Right lobe of liver (tissue), 6 donors: Measurements from ENCODE around the gene SLC25A12. TPM values are rescaled to one million over a fixed set of nuclear protein-coding genes. Genes with fewer than 3 reads are reported as not detected.

Experiments used
- ATAC-seq, 4 donors: fragments of 200-7000 bp; cut with Tn5 transposase; one replicate each; pipeline ENCODE4 v1.9.1; 2020; ENCODE audit warnings: mild to moderate bottlenecking in 4 of 4, moderate library complexity in 4 of 4
- DNase-seq, 3 donors: peaks; one replicate each; pipeline ENCODE4 v3.0.0-alpha.2; 2020
- H3K27ac ChIP-seq, 3 donors: fragments of 200-600 bp; one replicate each; pipeline ENCODE4 v1.8.0; 2022
- H3K27me3 ChIP-seq, 2 donors: fragments of 200-600 bp; one replicate each; pipeline ENCODE4 v1.8.0; 2022
- H3K36me3 ChIP-seq, 4 donors: fragments of 200-600 bp; sonication (generic) in 1 of 4; one replicate each; pipeline versions ENCODE4 v1.5.1 to v1.8.0; 2017 to 2022; ENCODE audit warnings: control low read depth in 1 of 4
- H3K4me1 ChIP-seq, 4 donors: fragments of 200-600 bp; sonication (generic) in 1 of 4; one replicate each; pipeline versions ENCODE4 v1.5.1 to v1.8.0; 2017 to 2022; ENCODE audit warnings: control low read depth in 1 of 4
- H3K4me3 ChIP-seq, 3 donors: fragments of 200-600 bp; one replicate each; pipeline ENCODE4 v1.8.0; 2022
- H3K9me3 ChIP-seq, 4 donors: fragments of 200-600 bp; sonication (generic) in 1 of 4; one replicate each; pipeline versions ENCODE4 v1.5.1 to v1.8.0; 2017 to 2022; ENCODE audit warnings: control low read depth in 1 of 4
- CTCF ChIP-seq, 4 donors: fragments of 200-600 bp in 3 of 4; fragments of 450-650 bp in 1 of 4; IDR thresholded peaks; one replicate each; pipeline versions ENCODE4 v1.5.1 to v1.8.0; 2016 to 2022; ENCODE audit warnings: antibody characterized with exemption in 4 of 4, mild to moderate bottlenecking in 2 of 4
- POLR2A ChIP-seq: fragments of 450-650 bp; IDR thresholded peaks from one replicate; pipeline ENCODE4 v1.6.1; 2017; ENCODE audit warnings: antibody characterized with exemption, mild to moderate bottlenecking
- WGBS: methylation state at CpG from one replicate; pipeline ENCODE4 v1.1.6; 2018; ENCODE audit warnings: low coverage, low lambda C conversion rate; ENCODE audit not compliant: insufficient coverage; ENCODE audit errors: missing lambda C conversion rate; 5-methylcytosine and 5-hydroxymethylcytosine counted together
- intact Hi-C, 2 donors: fragments of 100-400 bp; cut with DNase I; formaldehyde crosslinking; loops; one replicate each; pipeline versions ENCODE4 v1.11.2 to v1.14.1; 2022
- total RNA-seq, 6 experiments: library from RNA; depleted of rRNA in 2 of 6; stranded (reverse); fragments of >200 nt in 2 of 6; fragmentation: NEBNext Ultra II Directional in 3 of 6; extraction: Animal tissue kit (Norgen Biotek cat#: 25700) in 3 of 6; gene quantifications; one replicate each; pipeline versions ENCODE4 v1.1.0 to v1.2.4, GENCODE V29; 2016 to 2023
- donor health status: DM: no; HTN: yes; CAD: no.
- donor health status: DM: no; HTN: no; CAD: no.
- donor health status: DM: no; HTN: no; CAD: no.
- donor health status: DM: no; HTN: yes; CAD: no.
- donor health status: DM: no; HTN: yes; CAD: no.

SLC25A12 gene
- total RNA-seq, 6 experiments from 2014 or later = 0.74 to 1.6 (median 1.1) TPM

DNA sequence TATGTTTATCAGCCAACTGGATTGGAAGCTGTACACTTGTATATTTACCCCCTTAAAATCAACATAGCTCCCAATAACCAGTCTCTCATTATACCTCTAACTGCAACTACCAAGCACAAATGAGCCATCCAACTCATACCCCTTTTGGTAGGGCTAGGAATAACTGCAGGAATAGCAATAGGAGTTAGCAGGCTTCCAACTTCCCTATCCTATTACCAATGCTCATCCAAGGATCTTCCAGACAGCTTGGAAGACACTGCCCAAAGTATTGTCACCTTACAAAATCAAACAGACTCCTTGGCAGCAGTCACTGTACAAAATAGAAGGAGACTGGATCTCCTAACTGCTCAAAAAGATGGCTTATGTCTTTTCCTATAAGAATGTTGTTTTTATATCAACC, 61.6 kb downstream of the SLC25A12 start:
- H3K4me3 ChIP-seq = no peak overlapping the region
- H3K9me3 ChIP-seq = no peaks in the 10 kb centered on the region
- TF ChIP-seq POLR2A (no peak), CTCF (IDR thresholded peaks at IDR 0.05) (no peak)
- DNase-seq (no peak), ATAC-seq (no peak)
- intact Hi-C loops = no loop called here
- peaks cover 0 to 2% (median 0%) of the 10 kb centered on the region in 4 donors for H3K36me3 ChIP-seq
- no peaks in the 10 kb centered on the region for H3K27me3 ChIP-seq
- H3K27ac ChIP-seq = no peak overlapping the region
- peaks cover 0 to 6% (median 2%) of the 10 kb centered on the region in 4 donors for H3K4me1 ChIP-seq

GRCh38 chr2:171830039-171830438, 64.0 kb downstream of the SLC25A12 start:
- peaks cover 0 to 2% (median 0%) of the 10 kb centered on the region in 4 donors for H3K36me3 ChIP-seq
- intact Hi-C loops = no loop called here
- WGBS = 94% methylated on average over 3 of the region's 3 CpGs
- ATAC-seq = no peak
- no peak overlapping the region for H3K27ac ChIP-seq
- no peak for DNase-seq
- H3K4me3 ChIP-seq = no peak overlapping the region
- H3K9me3 ChIP-seq = no peaks in the 10 kb centered on the region
- no peaks in the 10 kb centered on the region for H3K4me1 ChIP-seq
- no peaks in the 10 kb centered on the region for H3K27me3 ChIP-seq
- TF ChIP-seq CTCF (IDR thresholded peaks at IDR 0.05) (no peak), POLR2A (no peak)

DNA sequence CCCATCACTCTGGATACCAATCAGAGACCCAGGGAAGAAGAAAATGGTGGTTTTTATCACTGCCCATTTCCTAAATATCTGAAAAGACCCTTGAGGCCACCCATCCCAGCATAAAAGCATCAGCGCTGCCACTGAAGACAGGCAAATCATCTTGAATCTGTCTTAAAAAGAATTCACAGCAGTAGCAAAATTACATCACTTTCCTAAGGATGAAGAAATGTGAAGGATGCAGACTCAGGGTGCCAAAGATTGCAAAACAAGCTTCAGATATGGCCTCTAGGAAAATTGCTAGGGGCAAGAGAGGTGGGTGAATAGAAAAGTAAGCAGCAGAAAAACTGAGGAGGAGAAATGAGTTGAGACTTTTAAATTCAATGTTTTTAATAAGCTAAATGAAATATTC, 70.0 kb downstream of the SLC25A12 start:
- intact Hi-C loops = no loop called here
- Histone ChIP-seq H3K27me3 (no peaks in the 10 kb centered on the region), H3K9me3 (no peaks in the 10 kb centered on the region), H3K36me3 (no peaks in the 10 kb centered on the region), H3K4me3 (no peak overlapping the region), H3K4me1 (no peaks in the 10 kb centered on the region), H3K27ac (no peak overlapping the region)
- ATAC-seq (no peak), DNase-seq (no peak)
- no peak for TF ChIP-seq CTCF (IDR thresholded peaks at IDR 0.05)
- no peak for TF ChIP-seq POLR2A
- WGBS = 87% methylated on average over 1 of the region's 1 CpG

DNA sequence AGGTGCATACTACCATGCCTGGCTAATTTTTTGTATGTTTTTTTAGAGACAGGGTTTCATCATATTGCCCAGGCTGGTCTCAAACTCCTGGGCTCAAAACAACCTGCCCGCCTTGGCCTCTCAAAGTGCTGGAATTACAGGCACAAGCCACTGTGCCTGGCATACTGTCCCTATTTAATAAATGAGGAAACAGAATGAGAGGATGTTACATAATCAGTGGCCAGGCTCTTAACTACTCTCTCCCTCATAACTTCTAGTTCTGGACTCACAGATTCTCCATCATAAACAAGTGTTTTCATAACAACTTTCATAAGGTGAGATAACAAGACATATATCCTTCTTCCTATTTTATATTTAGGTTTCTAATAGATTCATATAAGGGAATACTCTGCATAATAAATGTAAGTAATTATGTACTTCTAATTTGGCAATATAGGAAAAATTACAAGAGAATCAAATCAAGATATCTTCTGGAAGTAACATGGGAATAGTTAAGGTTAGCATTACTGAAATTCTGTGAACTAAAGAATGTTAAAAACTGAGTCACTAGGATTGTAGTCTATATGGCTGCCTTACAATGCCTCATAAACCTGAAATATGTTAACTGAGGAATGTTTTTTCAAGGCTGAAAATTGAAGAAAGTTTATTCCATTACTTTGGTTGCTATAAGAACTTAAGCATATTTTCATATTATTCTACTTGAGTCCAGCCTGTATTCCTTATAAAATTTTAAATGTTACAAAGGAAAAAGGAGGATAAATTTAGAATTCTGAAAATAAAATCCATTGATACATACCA, 71.3 kb downstream of the SLC25A12 start:
- intact Hi-C loops = no loop called here
- no peak for ATAC-seq
- Histone ChIP-seq H3K27me3 (no peaks in the 10 kb centered on the region), H3K27ac (no peak overlapping the region), H3K9me3 (no peaks in the 10 kb centered on the region), H3K36me3 (no peaks in the 10 kb centered on the region), H3K4me1 (no peaks in the 10 kb centered on the region), H3K4me3 (no peak overlapping the region)
- TF ChIP-seq POLR2A = no peak
- TF ChIP-seq CTCF (IDR thresholded peaks at IDR 0.05) = no peak
- DNase-seq = no peak
- 71% methylated on average over 1 of the region's 1 CpG for WGBS
